ENCODE results near the gene WIZ. TPM values are rescaled to one million over a fixed set of nuclear protein-coding genes. Genes with fewer than 3 reads are reported as not detected.

Gene WIZ
- total RNA-seq, 2 experiments from 2014 or later = 31.6 to 32.7 TPM

DNA sequence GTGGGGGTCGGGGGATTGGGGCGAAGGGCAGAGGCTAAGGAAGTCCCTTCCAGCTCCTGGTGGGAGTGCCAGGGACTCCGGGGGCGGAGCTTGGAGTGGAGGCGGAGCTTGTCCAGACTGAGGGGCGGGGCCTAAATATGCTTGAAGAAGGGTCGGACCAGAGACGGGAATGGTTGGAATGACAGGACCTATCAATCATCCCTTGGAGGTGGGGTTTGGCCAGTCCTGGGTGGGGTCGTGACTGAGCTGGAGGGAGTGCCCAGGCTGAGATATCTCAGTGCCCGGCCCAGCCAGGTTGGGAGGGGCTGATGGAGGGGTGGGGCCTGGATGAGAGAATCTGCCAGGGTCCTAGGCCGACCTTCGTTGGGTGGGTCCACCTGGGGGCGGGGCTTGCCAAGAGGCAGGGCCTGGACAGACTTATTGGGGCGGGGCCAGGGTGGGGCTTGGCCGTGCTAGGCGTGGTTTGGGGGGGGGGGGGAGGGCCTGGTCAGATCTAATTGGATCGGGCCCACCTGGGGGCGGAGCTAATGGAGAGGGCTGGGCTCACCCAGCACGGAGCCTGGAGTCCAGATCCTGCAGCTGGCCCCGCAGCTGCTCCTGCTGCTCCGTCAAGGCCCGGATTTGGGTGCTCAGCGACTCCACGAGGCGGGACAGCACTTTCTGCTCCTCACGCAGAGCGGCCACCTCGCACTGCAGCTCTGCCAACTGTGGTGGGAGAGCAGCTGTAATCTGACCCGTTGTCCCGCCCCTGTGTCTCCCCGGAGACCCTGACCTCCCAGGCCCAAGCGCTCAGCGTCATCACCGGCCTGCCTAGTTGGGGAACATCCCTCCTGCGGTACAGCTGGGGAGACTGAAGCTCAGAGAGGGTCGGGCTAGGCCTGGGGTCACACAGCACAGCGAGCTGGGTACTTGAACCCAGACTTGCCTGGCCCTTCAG, 2.6 kb upstream of the WIZ start:
- ATAC-seq (no peak), DNase-seq (no peak)
- peaks cover 39% of the 10 kb centered on the region for H3K4me1 Mint-ChIP-seq (ENCODE audit: low read depth)
- ChIA-PET CTCF (interaction anchor here (0.6 to 3.7 kb wide), 4 partner anchors 11 to 659 kb away, joined by 3 to 14 read pairs (median 6); partner anchors contain the start of gene AKAP8L), POLR2A (interaction anchor here (1.2 to 3.2 kb wide), 5 partner anchors 8 to 103 kb away, joined by 3 to 22 read pairs (median 4); partner anchors contain the start of genes AKAP8L and RASAL3)
- H3K36me3 Mint-ChIP-seq (ENCODE audit: low read depth) = peaks cover 70% of the 10 kb centered on the region
- no peaks in the 10 kb centered on the region for H3K27me3 Mint-ChIP-seq (ENCODE audit: low read depth)
- no peak overlapping the region for H3K27ac Mint-ChIP-seq
- no peak overlapping the region for H3K4me3 Mint-ChIP-seq
- no peaks in the 10 kb centered on the region for H3K9me3 Mint-ChIP-seq (ENCODE audit: insufficient read depth)

DNA sequence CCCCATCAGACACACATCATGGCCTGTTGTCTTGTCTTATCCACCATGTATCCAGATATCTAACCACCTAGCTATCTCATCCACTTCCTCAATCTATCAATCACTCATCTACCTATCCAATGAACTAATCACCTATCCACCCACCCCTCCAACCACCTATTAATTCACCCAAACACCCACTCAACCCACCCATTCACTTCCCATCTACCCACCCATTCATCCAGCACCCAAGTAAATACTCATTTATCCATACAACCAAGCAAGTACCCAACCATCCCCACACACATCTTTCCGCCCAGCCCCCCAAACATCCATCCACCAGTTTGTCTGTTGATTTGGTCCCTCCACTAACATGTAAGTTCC, 753 bp upstream of the WIZ start:
- H3K4me3 Mint-ChIP-seq = peak overlapping the region; percentile 64
- H3K4me1 Mint-ChIP-seq (ENCODE audit: low read depth) = peaks cover 38% of the 10 kb centered on the region
- peak overlapping the region; percentile 84 for H3K27ac Mint-ChIP-seq
- H3K36me3 Mint-ChIP-seq (ENCODE audit: low read depth) = peaks cover 60% of the 10 kb centered on the region
- ATAC-seq (no peak), DNase-seq (no peak)
- H3K9me3 Mint-ChIP-seq (ENCODE audit: insufficient read depth) = no peaks in the 10 kb centered on the region
- CTCF ChIA-PET = interaction anchor here (0.7 to 3.7 kb wide), 2 partner anchors 13 to 31 kb away, joined by 3 to 14 read pairs; partner anchors contain the start of gene AKAP8L
- POLR2A ChIA-PET = interaction anchor here (1.1 to 3.2 kb wide), 2 partner anchors 13 to 15 kb away, joined by 3 to 22 read pairs; partner anchors contain the start of gene RASAL3
- H3K27me3 Mint-ChIP-seq (ENCODE audit: low read depth) = no peaks in the 10 kb centered on the region

GRCh38 chr19:15448778-15449619, 757 bp downstream of the WIZ start:
- Mint-ChIP-seq H3K27ac (peak overlapping the region; percentile 44), H3K4me3 (peak overlapping the region; percentile 58), H3K36me3 (ENCODE audit: low read depth) (peaks cover 45% of the 10 kb centered on the region), H3K27me3 (ENCODE audit: low read depth) (no peaks in the 10 kb centered on the region), H3K9me3 (ENCODE audit: insufficient read depth) (no peaks in the 10 kb centered on the region), H3K4me1 (ENCODE audit: low read depth) (peaks cover 31% of the 10 kb centered on the region)
- DNase-seq (no peak), ATAC-seq (no peak)
- POLR2A ChIA-PET = interaction anchor here (1.0 to 2.3 kb wide), 3 partner anchors 10 to 31 kb away, joined by 3 to 10 read pairs (median 4); partner anchors contain the start of gene AKAP8L
- CTCF ChIA-PET = interaction anchor here (1.4 kb wide), 1 partner anchor 30 kb away, joined by 4 read pairs; the partner anchor contains the start of gene AKAP8L

- peaks cover 38% of the 10 kb centered on the region for H3K36me3 Mint-ChIP-seq (ENCODE audit: low read depth)
- peak overlapping the region; percentile 44 for H3K27ac Mint-ChIP-seq
- ChIA-PET CTCF (interaction anchor here (0.8 to 1.5 kb wide), 3 partner anchors 15 to 108 kb away, joined by 4 read pairs; partner anchors contain the start of gene AKAP8L), POLR2A (interaction anchor here (0.5 to 2.3 kb wide), 5 partner anchors 15 to 86 kb away, joined by 3 to 10 read pairs (median 4); partner anchors contain the start of gene AKAP8L)
- H3K9me3 Mint-ChIP-seq (ENCODE audit: insufficient read depth) = no peaks in the 10 kb centered on the region
- no peaks in the 10 kb centered on the region for H3K27me3 Mint-ChIP-seq (ENCODE audit: low read depth)
- DNase-seq = no peak
- ATAC-seq = no peak
- H3K4me3 Mint-ChIP-seq = peak overlapping the region; percentile 58
- peaks cover 28% of the 10 kb centered on the region for H3K4me1 Mint-ChIP-seq (ENCODE audit: low read depth)
Observed at GRCh38 chr19:15448044-15448777, 1.5 kb downstream of the WIZ start.

DNA sequence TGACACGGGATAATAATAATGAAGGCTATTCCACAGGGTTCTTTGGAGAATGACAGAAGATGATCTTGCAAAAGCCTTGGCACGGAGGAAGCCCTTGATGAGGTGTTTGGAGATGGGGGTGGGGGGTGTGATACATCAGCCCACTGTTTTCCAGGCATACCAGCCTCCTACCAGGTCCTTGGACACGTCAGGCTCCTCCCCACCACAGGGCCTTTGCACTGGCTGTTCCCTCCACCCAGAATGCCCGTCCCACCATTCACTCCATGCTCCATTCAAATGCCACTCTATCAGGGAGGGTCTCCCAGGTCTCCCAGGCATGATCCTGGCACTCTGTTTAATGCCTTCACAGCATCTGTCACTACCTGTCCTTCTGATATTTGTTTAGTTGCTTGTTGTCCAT, 2.7 kb downstream of the WIZ start:
- DNase-seq (no peak), ATAC-seq (no peak)
- Mint-ChIP-seq H3K4me3 (no peak overlapping the region), H3K27ac (no peak overlapping the region), H3K27me3 (ENCODE audit: low read depth) (no peaks in the 10 kb centered on the region), H3K4me1 (ENCODE audit: low read depth) (peaks cover 25% of the 10 kb centered on the region), H3K36me3 (ENCODE audit: low read depth) (peaks cover 30% of the 10 kb centered on the region), H3K9me3 (ENCODE audit: insufficient read depth) (no peaks in the 10 kb centered on the region)
- ChIA-PET POLR2A (no interaction called here), CTCF (interaction anchor here (0.8 to 1.5 kb wide), 2 partner anchors 17 to 109 kb away, joined by 4 read pairs; no protein-coding TSS in a partner anchor)

DNA sequence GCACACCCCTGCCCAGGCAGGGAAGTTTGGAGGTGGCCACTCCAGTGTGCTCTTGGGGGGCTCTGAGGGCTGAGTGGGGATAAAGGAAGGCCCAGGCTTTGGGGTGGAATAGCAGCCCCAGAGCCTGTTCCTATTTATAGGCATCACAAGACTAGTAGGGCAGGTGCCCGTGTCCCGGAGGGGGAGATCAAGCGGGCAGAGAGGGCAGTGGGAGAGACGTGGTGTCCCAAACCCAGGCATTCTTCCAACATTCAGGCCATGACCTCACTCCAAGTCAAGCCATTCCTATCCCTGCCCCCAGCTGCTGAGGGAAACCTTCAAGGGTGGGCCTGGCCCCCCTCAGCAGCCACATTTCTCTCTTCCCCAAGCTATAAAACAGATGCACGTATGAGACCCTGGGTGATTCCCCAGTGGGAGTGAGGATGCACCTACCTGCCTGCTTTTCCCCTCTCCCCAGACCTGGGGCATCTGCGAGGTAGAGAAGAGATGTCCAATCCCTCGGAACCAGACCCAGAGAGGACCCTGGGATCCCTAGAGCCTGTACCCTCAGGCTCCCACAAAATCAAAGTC, 3.9 kb downstream of the WIZ start:
- Mint-ChIP-seq H3K27ac (no peak overlapping the region), H3K9me3 (ENCODE audit: insufficient read depth) (no peaks in the 10 kb centered on the region), H3K36me3 (ENCODE audit: low read depth) (peaks cover 18% of the 10 kb centered on the region), H3K4me1 (ENCODE audit: low read depth) (peaks cover 15% of the 10 kb centered on the region), H3K27me3 (ENCODE audit: low read depth) (no peaks in the 10 kb centered on the region), H3K4me3 (no peak overlapping the region)
- ChIA-PET POLR2A (no interaction called here), CTCF (interaction anchor here (1.3 kb wide), 1 partner anchor 9 kb away, joined by 3 read pairs; no protein-coding TSS in a partner anchor)
- DNase-seq (no peak), ATAC-seq (no peak)

DNA sequence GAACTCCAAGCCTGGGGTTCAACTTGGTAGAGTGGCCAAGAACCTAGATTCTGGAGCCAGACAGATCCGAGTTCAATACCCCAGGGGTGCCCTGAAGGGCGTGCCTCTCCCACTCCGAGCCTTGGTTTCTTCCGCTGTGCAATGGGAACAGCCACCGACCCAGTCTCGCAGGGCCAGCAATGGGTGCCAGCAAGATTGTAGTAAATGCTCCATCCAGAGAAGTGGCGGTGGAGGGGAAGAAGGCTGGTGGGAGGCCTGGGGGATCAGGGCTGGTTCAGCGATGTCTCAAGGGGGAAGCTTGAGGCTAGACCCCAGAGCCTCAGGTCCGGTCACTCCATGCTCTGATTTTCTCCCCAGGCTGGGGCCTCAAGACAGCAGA, 4.5 kb downstream of the WIZ start:
- ATAC-seq (no peak), DNase-seq (no peak)
- ChIA-PET CTCF (no interaction called here), POLR2A (no interaction called here)
- H3K36me3 Mint-ChIP-seq (ENCODE audit: low read depth) = peaks cover 12% of the 10 kb centered on the region
- H3K27me3 Mint-ChIP-seq (ENCODE audit: low read depth) = no peaks in the 10 kb centered on the region
- no peak overlapping the region for H3K4me3 Mint-ChIP-seq
- H3K27ac Mint-ChIP-seq = no peak overlapping the region
- peaks cover 9% of the 10 kb centered on the region for H3K4me1 Mint-ChIP-seq (ENCODE audit: low read depth)
- no peaks in the 10 kb centered on the region for H3K9me3 Mint-ChIP-seq (ENCODE audit: insufficient read depth)

DNA sequence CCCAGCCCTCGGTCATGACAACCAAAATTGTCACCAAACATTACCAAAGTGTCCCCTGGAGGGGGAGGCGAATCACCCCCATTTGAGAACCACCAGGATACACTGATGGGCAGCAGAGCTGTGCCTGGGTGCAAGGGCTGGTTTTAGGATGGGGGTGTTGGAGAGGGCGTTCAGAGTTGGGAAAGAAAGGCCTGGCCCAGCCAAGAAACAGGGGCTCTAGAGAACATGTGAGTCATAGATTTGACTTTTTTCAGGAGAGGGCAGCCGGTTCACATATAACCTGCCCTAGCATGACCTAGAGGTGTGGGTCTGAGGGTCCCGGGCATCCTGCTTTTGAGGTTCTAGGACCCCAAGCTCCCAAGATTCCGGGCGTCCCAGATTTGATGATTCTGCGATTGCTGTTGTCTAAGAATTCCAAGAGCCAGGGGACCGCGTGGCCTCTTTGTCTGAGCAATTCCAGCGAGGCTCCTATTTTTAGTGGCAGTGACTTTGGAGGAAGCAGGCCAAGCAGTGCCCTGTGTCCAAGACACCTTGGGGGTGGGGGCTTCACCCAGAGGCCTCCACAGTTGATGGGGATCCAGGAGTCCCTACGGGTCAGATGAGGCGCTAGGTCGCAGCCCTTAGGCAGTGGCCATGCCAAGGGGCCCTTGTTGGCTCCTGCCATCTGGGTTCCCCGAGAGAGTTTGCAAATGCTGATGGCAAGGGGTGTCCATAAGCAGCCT, 5.1 kb downstream of the WIZ start:
- Mint-ChIP-seq H3K27ac (no peak overlapping the region), H3K27me3 (ENCODE audit: low read depth) (no peaks in the 10 kb centered on the region), H3K36me3 (ENCODE audit: low read depth) (peaks cover 11% of the 10 kb centered on the region), H3K9me3 (ENCODE audit: insufficient read depth) (no peaks in the 10 kb centered on the region), H3K4me3 (no peak overlapping the region), H3K4me1 (ENCODE audit: low read depth) (peaks cover 7% of the 10 kb centered on the region)
- DNase-seq (no peak), ATAC-seq (no peak)
- POLR2A ChIA-PET = interaction anchor here (1.6 kb wide), 1 partner anchor 12 kb away, joined by 7 read pairs; no protein-coding TSS in a partner anchor
- CTCF ChIA-PET = no interaction called here

- DNase-seq (no peak), ATAC-seq (no peak)
- POLR2A ChIA-PET = interaction anchor here (1.6 kb wide), 1 partner anchor 11 kb away, joined by 7 read pairs; no protein-coding TSS in a partner anchor
- no peaks in the 10 kb centered on the region for H3K27me3 Mint-ChIP-seq (ENCODE audit: low read depth)
- H3K27ac Mint-ChIP-seq = no peak overlapping the region
- H3K36me3 Mint-ChIP-seq (ENCODE audit: low read depth) = peaks cover 10% of the 10 kb centered on the region
- CTCF ChIA-PET = no interaction called here
- no peaks in the 10 kb centered on the region for H3K9me3 Mint-ChIP-seq (ENCODE audit: insufficient read depth)
- H3K4me1 Mint-ChIP-seq (ENCODE audit: low read depth) = peaks cover 5% of the 10 kb centered on the region
- H3K4me3 Mint-ChIP-seq = no peak overlapping the region
Observed at GRCh38 chr19:15443838-15444237, 5.9 kb downstream of the WIZ start.

DNA sequence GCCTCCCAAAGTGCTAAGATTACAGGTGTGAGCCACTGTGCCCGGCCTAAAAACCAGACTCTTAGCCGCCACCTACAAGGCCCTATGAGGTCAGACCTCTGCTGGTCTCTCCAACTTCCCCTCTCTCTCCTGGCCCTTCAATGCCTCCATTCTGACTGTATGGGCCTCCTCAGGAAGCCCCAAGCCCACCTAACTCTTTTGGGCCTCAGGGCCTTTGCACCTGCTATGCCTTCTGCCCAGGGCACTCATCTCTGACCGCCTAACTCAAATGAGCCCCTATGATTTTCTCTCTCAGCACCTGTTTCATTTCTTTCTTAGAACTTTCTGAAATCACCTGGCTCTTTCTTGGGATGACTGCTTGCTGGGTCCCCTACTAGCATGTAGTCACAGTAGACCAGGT, 6.4 kb downstream of the WIZ start:
- no peak overlapping the region for H3K27ac Mint-ChIP-seq
- DNase-seq (no peak), ATAC-seq (no peak)
- H3K4me1 Mint-ChIP-seq (ENCODE audit: low read depth) = peaks cover under 1% of the 10 kb centered on the region
- no peaks in the 10 kb centered on the region for H3K9me3 Mint-ChIP-seq (ENCODE audit: insufficient read depth)
- H3K36me3 Mint-ChIP-seq (ENCODE audit: low read depth) = peaks cover 5% of the 10 kb centered on the region
- no peaks in the 10 kb centered on the region for H3K27me3 Mint-ChIP-seq (ENCODE audit: low read depth)
- ChIA-PET POLR2A (interaction anchor here (1.6 kb wide), 1 partner anchor 10 kb away, joined by 7 read pairs; no protein-coding TSS in a partner anchor), CTCF (no interaction called here)
- H3K4me3 Mint-ChIP-seq = no peak overlapping the region
